Choroid plexus epithelial cell (primary cell): ENCODE data around the gene CNRIP1.

ENCODE experiments used
- DNase-seq: peaks from one replicate; pipeline ENCODE4 v3.0.0-alpha.2; 2010; ENCODE audit warnings: low read depth
- H3K4me3 ChIP-seq: 2 replicates; pipeline ENCODE4 v1.5.1; 2011; ENCODE audit warnings: low read depth, mild to moderate bottlenecking, control low read depth, low read length, moderate library complexity
- TF ChIP-seq, protein P1 (sequence below): conservative IDR thresholded peaks from 2 replicates; pipeline ENCODE4 v1.5.1; 2011; ENCODE audit warnings: low read depth, mild to moderate bottlenecking, control low read depth, inconsistent platforms, low read length, moderate library complexity

CNRIP1 gene

DNA sequence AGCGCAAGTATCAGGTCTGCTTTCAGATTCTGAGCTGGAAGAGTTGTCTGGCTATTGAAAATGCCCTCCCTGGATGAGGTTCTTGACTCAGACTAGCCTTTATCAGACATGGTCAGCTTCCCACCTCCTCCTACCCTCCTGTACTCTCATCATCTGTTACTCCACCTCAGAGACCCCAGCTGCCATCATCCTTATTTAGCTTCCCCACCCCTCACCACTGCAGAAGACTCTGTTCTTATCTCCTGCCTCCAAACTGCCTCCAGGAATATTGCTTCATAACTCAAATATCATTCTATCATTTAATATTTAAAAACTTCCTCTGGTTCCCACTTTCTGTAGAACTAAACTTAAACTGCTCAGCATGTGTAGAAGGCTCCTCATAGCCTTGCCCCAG lies 36.3 kb downstream of the CNRIP1 start:
- DNase-seq: no peak
- TF ChIP-seq, protein P1, sequence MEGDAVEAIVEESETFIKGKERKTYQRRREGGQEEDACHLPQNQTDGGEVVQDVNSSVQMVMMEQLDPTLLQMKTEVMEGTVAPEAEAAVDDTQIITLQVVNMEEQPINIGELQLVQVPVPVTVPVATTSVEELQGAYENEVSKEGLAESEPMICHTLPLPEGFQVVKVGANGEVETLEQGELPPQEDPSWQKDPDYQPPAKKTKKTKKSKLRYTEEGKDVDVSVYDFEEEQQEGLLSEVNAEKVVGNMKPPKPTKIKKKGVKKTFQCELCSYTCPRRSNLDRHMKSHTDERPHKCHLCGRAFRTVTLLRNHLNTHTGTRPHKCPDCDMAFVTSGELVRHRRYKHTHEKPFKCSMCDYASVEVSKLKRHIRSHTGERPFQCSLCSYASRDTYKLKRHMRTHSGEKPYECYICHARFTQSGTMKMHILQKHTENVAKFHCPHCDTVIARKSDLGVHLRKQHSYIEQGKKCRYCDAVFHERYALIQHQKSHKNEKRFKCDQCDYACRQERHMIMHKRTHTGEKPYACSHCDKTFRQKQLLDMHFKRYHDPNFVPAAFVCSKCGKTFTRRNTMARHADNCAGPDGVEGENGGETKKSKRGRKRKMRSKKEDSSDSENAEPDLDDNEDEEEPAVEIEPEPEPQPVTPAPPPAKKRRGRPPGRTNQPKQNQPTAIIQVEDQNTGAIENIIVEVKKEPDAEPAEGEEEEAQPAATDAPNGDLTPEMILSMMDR: no peak
- no peak overlapping the region for H3K4me3 ChIP-seq

DNA sequence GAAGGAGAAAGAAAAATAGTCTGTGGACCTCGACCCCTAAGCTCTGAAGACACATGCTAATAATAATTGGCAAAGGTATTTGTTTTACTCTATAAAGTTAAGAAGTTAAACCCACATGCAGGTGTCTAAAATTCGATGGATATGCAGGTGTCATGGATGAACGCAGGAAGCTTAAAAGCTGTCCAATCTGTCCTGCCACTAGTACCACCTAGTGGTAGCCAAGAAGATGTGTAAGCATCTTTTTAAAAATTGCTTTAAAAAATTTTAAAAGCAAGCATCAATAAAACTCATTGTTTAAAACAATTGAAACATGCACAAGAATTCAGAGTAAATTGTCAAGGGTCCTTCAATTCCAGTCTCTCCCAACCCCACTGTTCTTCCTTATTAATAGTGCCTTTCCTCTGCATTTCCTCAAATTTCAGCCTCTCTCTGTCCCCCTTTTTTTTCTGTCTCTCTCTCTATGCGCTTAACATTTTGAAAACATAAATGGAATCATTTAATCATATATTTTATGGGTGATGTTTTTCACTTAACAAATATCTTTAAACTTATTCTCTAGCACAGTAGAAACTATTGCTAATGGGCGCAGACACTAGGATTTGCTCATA lies 36.8 kb downstream of the CNRIP1 start:
- peak; percentile 65 for DNase-seq
- no peak overlapping the region for H3K4me3 ChIP-seq
- TF ChIP-seq, protein P1: peak; percentile 81

- no peak overlapping the region for H3K4me3 ChIP-seq
- DNase-seq: no peak
- TF ChIP-seq, protein P1: no peak
Measured at GRCh38 chr2:68280796-68281195, 39.0 kb downstream of the CNRIP1 start.

DNA sequence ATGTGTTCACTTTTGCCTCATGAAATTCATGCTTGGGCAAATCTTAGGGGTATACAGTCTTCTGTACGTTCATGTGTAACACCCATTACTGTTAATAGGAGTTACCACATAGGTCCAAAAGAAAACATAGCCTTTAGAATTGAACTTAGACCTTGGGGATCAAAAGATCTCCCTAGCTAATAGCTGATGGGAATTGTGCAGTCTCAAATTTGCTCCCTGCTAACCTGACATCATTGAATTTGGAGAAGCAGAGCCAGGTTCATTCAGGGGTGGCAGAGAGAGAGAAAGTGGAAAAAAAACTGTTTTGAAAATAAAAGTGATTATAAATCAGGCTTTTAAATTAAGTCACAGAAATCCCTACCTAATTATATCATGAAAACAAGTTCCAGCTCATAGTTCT lies 39.4 kb downstream of the CNRIP1 start:
- H3K4me3 ChIP-seq: no peak overlapping the region
- TF ChIP-seq, protein P1: no peak
- DNase-seq: no peak

DNA sequence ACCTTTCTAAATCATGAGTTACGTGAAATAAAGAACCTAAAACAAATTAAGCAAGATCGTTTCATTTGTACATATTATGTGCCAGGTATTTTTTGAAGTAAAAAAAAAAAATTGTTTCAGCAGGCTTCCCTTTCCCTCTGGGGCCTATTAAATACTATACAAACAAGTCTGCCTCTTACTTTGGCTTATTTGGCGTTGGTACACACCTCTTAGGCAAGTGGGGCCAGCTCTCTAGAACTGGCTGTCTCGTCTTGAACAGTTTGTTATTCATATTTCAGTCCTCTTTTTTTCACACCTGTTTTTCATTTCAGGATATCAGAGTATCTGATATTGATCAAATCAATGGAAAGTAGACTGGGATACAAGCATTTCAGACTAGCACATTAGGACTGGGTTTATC lies 40.1 kb downstream of the CNRIP1 start:
- no peak for DNase-seq
- H3K4me3 ChIP-seq: no peak overlapping the region
- TF ChIP-seq, protein P1: no peak

DNA sequence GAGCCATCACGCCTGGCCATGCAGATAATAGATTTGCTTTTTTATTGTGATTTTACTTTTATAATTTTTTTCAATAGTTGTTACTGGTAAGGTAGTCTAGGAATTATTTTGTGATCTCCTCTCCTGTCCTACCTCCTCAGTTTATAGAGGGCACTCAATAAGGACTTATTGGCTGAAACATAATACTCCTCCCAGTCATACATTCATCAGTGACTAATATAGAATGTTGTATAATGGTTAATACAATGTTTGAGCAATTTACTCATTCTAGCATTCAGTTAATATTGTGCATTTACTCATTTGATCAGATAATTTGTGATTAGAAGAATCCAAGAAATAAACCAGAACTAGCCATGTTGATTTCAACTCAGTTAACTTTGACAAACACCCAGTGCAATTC lies 41.6 kb downstream of the CNRIP1 start:
- TF ChIP-seq, protein P1: no peak
- no peak for DNase-seq
- no peak overlapping the region for H3K4me3 ChIP-seq

- no peak for DNase-seq
- TF ChIP-seq, protein P1: no peak
Measured at GRCh38 chr2:68274022-68274421, 45.7 kb downstream of the CNRIP1 start.

More at GRCh38 chr2:68274022-68274421, 45.7 kb downstream of the CNRIP1 start:
- H3K4me3 ChIP-seq: no peak overlapping the region
